ENCODE results near the gene CEMIP.

GRCh38 chr15:80982205-80982604, 203.0 kb downstream of the CEMIP start:
- no peak for TF ChIP-seq SUZ12 (IDR thresholded peaks at IDR 0.05; ENCODE audit: low read length)
- TF ChIP-seq TAF1 (IDR thresholded peaks at IDR 0.05; ENCODE audit: low read depth, low read length): no peak
- TF ChIP-seq TEAD4 (IDR thresholded peaks at IDR 0.05; ENCODE audit: low read depth, low read length): no peak
- no peak for TF ChIP-seq EZH2 (IDR thresholded peaks at IDR 0.05; ENCODE audit: low read depth, low read length, severe bottlenecking)
- TF ChIP-seq KDM1A (IDR thresholded peaks at IDR 0.05; ENCODE audit: borderline replicate concordance, low read length): no peak
- peak in 2 of 3 experiments; percentile 36 to 38; a peak in 2 of 4 replicates for TF ChIP-seq CTCF (IDR thresholded peaks at IDR 0.05; ENCODE audit: control extremely low read depth in 1 of 3, insufficient read depth in 1 of 3, low read depth in 1 of 3, low read length in 3 of 3)
- no peak for TF ChIP-seq POLR2A (IDR thresholded peaks at IDR 0.05; ENCODE audit: control extremely low read depth in 1 of 2, low read depth in 2 of 2, low read length in 2 of 2)
- TF ChIP-seq JUND (IDR thresholded peaks at IDR 0.05; ENCODE audit: low read length): no peak
